Measurements from ENCODE around the gene PKD2L1. TPM values are rescaled to one million over a fixed set of nuclear protein-coding genes. Genes with fewer than 3 reads are reported as not detected.
A peak's percentile ranks its signal among the peaks of the same experiment; 100 is the strongest.

Gene PKD2L1
- total RNA-seq, 1 donor from 2014 or later, result not detected

DNA sequence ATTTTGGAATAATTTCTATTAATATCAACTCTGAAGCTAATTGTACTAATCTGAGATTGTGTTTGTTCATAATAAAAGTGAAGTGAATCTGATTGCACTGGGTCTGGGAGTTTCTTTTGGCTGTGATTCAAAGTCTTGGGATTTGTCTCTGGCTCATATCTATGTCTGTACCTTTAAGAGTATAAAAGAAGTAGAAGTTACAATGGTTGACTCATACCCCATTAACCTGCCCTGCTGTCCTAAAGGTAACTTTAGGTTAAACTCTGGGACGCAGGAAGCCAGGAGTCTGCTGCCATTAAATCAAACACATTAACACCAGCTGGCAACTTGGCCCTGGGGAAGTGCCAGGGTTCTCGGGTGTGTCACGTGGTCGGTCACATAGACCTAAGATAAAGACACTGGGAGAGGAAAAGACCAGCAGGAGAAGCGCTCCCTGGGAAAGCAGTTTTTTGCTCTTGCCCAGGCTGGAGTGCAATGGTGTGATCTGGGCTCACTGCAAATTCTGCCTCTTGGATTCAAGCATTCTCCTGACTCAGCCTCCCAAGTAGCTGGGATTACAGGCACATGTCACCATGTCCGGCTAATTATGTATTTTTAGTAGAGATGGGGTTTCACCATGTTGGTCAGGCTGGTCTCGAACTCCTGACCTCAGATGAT lies 34.8 kb upstream of the PKD2L1 start:
- peak overlapping the region; percentile 41 for H3K9ac ChIP-seq (ENCODE audit: low read length)
- H3K4me3 Mint-ChIP-seq (ENCODE audit: unreplicated experiment), result no peak overlapping the region
- H3K27me3 ChIP-seq (ENCODE audit: insufficient read depth, low read length), result no peaks in the 10 kb centered on the region
- peak overlapping the region; percentile 54 for H3K27ac ChIP-seq (ENCODE audit: low read depth, low read length)
- H3K27me3 Mint-ChIP-seq (ENCODE audit: low read depth, unreplicated experiment), result no peaks in the 10 kb centered on the region
- peak overlapping the region; percentile 60 for H3K27ac Mint-ChIP-seq (ENCODE audit: unreplicated experiment)
- peaks cover 20% of the 10 kb centered on the region for H4K20me1 ChIP-seq (ENCODE audit: insufficient read depth, low read length)
- H3K36me3 Mint-ChIP-seq (ENCODE audit: low read depth, unreplicated experiment), result peaks cover 9% of the 10 kb centered on the region
- peaks cover 27% of the 10 kb centered on the region for H3K4me1 ChIP-seq (ENCODE audit: insufficient read depth, low read length)
- no peak overlapping the region for H3K4me3 ChIP-seq (ENCODE audit: insufficient read depth, low read depth, low read length)
- DNase-seq (ENCODE audit: low read depth), result peak; percentile 81
- H3K9me3 Mint-ChIP-seq (ENCODE audit: unreplicated experiment), result no peaks in the 10 kb centered on the region
- H2AFZ ChIP-seq (ENCODE audit: low read depth, low read length), result no peak overlapping the region
- no peaks in the 10 kb centered on the region for H3K79me2 ChIP-seq (ENCODE audit: insufficient read depth, low read length)
- H3K36me3 ChIP-seq (ENCODE audit: insufficient read depth, low read length), result peaks cover 23% of the 10 kb centered on the region
- peak overlapping the region; percentile 60 for H3K4me2 ChIP-seq (ENCODE audit: low read length)
- TF ChIP-seq, protein P1, sequence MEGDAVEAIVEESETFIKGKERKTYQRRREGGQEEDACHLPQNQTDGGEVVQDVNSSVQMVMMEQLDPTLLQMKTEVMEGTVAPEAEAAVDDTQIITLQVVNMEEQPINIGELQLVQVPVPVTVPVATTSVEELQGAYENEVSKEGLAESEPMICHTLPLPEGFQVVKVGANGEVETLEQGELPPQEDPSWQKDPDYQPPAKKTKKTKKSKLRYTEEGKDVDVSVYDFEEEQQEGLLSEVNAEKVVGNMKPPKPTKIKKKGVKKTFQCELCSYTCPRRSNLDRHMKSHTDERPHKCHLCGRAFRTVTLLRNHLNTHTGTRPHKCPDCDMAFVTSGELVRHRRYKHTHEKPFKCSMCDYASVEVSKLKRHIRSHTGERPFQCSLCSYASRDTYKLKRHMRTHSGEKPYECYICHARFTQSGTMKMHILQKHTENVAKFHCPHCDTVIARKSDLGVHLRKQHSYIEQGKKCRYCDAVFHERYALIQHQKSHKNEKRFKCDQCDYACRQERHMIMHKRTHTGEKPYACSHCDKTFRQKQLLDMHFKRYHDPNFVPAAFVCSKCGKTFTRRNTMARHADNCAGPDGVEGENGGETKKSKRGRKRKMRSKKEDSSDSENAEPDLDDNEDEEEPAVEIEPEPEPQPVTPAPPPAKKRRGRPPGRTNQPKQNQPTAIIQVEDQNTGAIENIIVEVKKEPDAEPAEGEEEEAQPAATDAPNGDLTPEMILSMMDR (IDR thresholded peaks at IDR 0.05; ENCODE audit: insufficient read depth, low read depth, low read length), result no peak
- no peak for TF ChIP-seq EZH2 (IDR thresholded peaks at IDR 0.05; ENCODE audit: insufficient read depth, low read length)
- H3K9me3 ChIP-seq (ENCODE audit: insufficient read depth, low read depth, low read length), result no peaks in the 10 kb centered on the region
- no peak for FAIRE-seq
- peaks cover 46% of the 10 kb centered on the region for H3K4me1 Mint-ChIP-seq (ENCODE audit: low read depth, unreplicated experiment)

DNA sequence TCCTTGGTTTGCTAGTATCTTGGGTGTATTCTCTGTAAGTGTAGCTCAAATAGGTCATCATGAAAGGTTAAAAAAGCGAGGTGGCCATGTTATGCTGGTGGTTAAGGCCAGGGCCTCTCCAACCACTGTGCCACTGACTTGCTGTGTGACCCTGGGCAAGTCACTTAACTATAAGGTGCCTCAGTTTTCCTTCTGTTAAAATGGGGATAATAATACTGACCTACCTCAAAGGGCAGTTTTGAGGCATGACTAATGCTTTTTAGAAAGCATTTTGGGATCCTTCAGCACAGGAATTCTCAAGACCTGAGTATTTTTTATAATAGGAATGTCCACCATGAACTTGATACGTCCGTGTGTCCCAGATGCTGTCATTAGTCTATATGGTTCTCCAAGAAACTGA lies 34.1 kb upstream of the PKD2L1 start:
- Histone ChIP-seq H3K4me1 (ENCODE audit: insufficient read depth, low read length) (peaks cover 32% of the 10 kb centered on the region), H2AFZ (ENCODE audit: low read depth, low read length) (no peak overlapping the region), H4K20me1 (ENCODE audit: insufficient read depth, low read length) (peaks cover 27% of the 10 kb centered on the region), H3K36me3 (ENCODE audit: insufficient read depth, low read length) (peaks cover 29% of the 10 kb centered on the region), H3K79me2 (ENCODE audit: insufficient read depth, low read length) (no peaks in the 10 kb centered on the region), H3K4me3 (ENCODE audit: insufficient read depth, low read depth, low read length) (no peak overlapping the region), H3K4me2 (ENCODE audit: low read length) (peak overlapping the region; percentile 60), H3K9ac (ENCODE audit: low read length) (no peak overlapping the region), H3K9me3 (ENCODE audit: insufficient read depth, low read depth, low read length) (no peaks in the 10 kb centered on the region), H3K27ac (ENCODE audit: low read depth, low read length) (peak overlapping the region; percentile 54), H3K27me3 (ENCODE audit: insufficient read depth, low read length) (no peaks in the 10 kb centered on the region)
- no peak for TF ChIP-seq EZH2 (IDR thresholded peaks at IDR 0.05; ENCODE audit: insufficient read depth, low read length)
- TF ChIP-seq, protein P1 (IDR thresholded peaks at IDR 0.05; ENCODE audit: insufficient read depth, low read depth, low read length), result no peak
- Mint-ChIP-seq H3K36me3 (ENCODE audit: low read depth, unreplicated experiment) (peaks cover 15% of the 10 kb centered on the region), H3K9me3 (ENCODE audit: unreplicated experiment) (no peaks in the 10 kb centered on the region), H3K27ac (ENCODE audit: unreplicated experiment) (peak overlapping the region; percentile 60), H3K27me3 (ENCODE audit: low read depth, unreplicated experiment) (no peaks in the 10 kb centered on the region), H3K4me1 (ENCODE audit: low read depth, unreplicated experiment) (peaks cover 53% of the 10 kb centered on the region), H3K4me3 (ENCODE audit: unreplicated experiment) (no peak overlapping the region)
- FAIRE-seq (no peak), DNase-seq (ENCODE audit: low read depth) (peak; percentile 25)

Measured in astrocyte (in vitro differentiated cells and primary cell).